Daoy (cell line): ENCODE results near the gene ADAMTSL1. TPM values are rescaled to one million over a fixed set of nuclear protein-coding genes. Genes with fewer than 3 reads are reported as not detected.

Source experiments
- DNase-seq: peaks from one replicate; pipeline ENCODE4 v3.0.0-alpha.2; 2015; ENCODE audit warnings: low read depth
- total RNA-seq: library from RNA; depleted of rRNA; stranded (reverse); fragments of >200 nt; shearing (Covaris generic); gene quantifications from 2 replicates; pipeline ENCODE4 v1.2.3, GENCODE V29; 2014

The ADAMTSL1 gene
- total RNA-seq, 1 experiment from 2014 or later, result 16.6 TPM

DNA sequence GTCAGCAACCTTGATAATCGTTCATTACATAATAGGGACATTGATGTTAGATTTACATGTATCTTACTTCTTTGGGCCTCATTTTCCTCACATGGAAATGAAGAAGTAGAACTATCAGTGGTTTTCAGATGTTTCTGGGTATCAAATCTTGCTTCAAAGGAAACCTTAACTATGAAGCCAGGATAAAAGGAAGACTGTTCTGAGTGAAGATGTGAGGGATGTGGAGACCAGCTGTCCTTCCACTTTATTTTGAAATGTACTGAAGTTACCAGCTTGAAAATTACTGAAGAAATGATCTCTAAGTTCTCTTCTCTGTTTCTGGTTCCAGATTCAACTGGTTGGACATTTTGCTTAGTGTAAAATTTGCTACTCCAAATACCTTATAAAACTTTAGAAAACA, 186.0 kb downstream of the ADAMTSL1 start:
- no peak for DNase-seq

- DNase-seq, result no peak
These were observed 188.4 kb downstream of the ADAMTSL1 start for GRCh38 chr9:18662320-18662719.

DNA sequence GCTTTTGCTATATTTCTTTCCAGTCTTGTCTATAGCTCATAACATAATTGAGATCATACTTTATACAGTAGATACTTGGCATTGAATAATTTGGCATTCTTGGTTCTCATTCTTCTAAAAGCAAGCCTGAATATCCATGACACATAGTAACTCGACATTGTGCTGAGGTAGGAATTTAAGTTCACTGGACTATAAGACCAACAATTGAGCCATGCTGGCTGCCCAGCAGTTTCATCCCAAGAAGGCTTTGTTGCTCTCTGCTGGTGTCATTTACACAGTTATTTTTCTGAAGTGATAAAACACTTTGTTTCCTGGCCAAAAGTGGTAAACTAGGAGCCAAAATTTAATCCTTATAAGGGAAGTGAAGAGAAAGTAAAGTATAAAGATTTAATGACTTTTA, 192.0 kb downstream of the ADAMTSL1 start:
- no peak for DNase-seq

DNA sequence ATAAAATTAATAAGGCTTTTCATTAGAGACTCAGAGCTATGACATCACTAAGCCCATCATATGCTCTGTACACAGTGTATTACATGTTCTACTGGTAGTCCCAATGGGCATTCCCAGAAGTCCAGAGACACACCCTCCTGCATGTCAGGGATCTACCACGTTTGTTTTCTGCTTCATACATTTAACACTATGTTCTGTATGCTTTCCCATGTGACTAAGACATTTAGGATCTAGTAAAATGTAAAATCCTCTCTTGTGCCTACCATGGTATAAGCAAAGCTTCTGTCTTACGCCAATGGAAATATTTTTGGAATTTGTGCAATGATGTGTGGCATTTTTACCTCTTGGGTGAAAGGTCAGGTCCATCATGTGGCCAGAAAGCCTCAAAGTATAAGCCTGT, 192.4 kb downstream of the ADAMTSL1 start:
- peak; percentile 1 for DNase-seq

GRCh38 chr9:18666986-18667772, 193.2 kb downstream of the ADAMTSL1 start:
- no peak for DNase-seq

GRCh38 chr9:18668944-18669343, 195.0 kb downstream of the ADAMTSL1 start:
- DNase-seq, result no peak

DNA sequence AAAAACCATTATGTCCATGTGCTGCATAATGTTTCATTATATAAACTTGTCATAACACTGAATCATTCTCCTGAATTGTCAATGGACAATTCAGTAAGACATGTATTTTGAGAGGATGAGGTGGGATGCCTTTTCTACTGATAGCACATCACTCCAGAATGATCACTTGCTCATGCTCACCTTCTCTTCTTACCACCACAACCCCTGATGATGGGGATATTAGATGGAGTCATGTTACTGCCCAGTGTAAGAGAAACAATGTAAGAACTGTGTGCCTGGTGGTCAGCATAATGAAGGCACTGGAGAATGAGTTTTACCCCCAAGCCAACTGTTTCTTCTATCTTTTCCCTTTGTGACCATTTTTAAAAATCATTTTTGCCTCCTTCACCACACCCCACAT, 198.8 kb downstream of the ADAMTSL1 start:
- DNase-seq, result no peak

GRCh38 chr9:18673179-18673578, 199.2 kb downstream of the ADAMTSL1 start:
- no peak for DNase-seq

DNA sequence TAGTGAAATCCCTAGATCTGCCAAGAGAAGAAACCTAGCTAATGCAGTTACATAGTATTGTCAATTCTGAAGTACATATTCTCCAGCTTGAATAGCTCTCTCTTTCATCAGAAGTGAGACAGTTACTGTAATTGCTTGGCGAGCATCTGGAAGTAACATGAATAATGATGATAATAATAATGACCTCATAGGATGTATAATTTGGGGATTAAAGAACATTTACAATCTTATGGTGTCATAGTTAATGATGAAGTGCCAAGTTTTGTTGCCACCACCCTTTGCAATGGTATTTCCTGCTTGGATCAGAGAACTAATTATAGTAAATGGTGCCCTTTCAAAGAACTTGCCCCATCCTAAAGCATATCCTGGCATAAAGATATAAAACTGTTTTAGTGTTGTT, 201.4 kb downstream of the ADAMTSL1 start:
- DNase-seq, result no peak

- no peak for DNase-seq
These were observed 202.0 kb downstream of the ADAMTSL1 start for GRCh38 chr9:18675973-18676372.

DNA sequence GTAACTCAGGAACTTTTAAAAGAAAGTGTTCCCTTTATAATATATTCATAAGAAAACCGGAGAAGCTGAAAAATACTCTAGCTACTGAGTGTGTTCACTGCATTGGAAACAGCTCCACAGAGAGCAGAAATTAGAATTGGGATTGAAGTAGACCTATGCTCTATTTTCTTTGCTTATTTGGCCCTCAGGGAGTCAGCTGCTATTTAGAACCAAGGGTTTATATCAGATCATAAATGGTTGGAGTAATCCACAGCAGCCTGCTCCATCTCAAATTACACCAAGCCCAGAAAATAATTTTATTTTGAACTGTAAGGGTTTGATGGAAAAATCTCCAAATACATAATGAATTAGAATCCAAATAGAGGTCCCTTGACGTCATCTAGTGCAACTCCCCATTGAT, 202.6 kb downstream of the ADAMTSL1 start:
- no peak for DNase-seq

DNA sequence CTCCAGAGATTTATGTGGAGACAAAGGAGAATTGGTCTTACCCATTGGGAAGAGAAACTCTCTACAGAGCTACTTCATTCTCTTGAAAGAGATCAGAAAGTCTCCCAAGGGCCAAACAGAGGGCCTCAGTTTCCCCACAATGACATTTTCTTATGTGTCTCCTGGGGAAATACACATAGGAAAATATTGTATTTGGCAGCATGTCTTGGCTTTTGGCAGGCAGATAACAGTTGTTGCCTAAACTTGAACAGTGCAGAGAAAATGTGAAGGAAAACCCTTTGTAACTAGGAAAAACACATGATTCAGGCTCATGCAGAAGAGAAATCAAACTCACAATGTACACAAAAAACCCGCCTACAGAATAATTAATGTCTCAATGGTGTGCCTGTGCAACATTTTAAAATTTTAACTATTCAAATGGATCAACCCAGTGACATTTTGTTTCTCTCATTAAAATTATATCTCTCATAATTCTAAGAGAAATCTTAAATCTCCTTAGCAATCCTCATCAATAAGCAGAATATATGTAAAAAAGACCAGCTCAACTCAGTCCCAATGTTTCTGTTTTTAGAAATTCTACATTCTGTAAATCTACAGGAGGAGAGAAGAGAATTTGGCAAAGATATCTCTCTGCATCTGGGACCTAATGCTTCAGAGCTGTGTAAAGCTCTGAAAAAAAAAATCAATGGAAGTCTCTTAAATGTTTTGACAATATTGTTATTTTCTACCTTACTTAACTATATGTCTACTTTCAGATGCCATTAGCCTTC, 205.1 kb downstream of the ADAMTSL1 start:
- DNase-seq, result no peak

- DNase-seq, result no peak
These were observed 209.0 kb downstream of the ADAMTSL1 start for GRCh38 chr9:18682907-18683306.

GRCh38 chr9:18683312-18683711, 209.4 kb downstream of the ADAMTSL1 start:
- no peak for DNase-seq

GRCh38 chr9:18683851-18684250, 209.9 kb downstream of the ADAMTSL1 start:
- no peak for DNase-seq

- DNase-seq, result no peak
These were observed 210.8 kb downstream of the ADAMTSL1 start for GRCh38 chr9:18684593-18685317.

DNA sequence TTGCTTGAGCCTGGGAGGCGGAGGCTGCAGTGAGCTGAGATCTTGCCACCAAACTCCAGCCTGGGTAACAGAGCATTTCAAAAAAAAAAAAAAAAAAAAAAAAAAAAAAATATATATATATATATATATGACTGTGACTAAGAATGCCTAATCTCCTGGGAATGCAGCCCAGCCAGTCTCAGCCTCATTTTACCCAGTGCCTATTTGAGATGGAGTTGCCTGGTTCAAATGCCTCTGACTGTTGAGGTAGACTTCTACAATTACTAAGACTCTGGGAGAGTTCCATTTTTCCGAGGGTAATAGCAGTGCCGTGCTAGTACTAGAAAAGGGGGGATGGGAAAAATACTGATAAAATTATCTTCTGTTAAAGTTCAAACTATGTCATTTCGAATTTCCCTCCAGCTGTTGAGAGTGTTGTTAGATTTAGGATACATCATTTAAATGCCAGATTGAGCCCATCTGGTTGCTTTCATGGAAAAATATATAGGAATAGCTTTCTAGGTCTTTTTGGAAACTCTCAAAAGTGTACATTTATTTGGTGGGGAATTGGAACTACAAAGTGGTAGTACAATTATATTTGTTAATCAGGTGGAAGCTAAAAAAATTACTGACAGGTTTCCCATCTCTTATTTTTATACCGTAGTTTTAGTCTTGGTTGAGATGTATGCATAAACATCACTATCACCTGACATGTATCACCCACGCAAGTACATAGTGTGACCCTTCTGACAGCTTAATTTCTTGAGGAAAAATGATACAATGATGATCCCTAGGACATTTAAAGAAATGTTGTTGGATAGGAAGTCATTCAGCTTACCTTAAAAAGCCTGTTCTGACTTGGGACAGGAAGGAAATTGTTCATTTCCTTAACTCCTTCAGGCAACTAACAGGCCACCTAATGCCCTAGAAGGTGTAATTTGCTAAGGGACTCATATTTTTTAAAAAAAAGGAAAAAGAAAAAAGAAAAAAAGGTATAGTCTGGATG, 214.9 kb downstream of the ADAMTSL1 start:
- no peak for DNase-seq

DNA sequence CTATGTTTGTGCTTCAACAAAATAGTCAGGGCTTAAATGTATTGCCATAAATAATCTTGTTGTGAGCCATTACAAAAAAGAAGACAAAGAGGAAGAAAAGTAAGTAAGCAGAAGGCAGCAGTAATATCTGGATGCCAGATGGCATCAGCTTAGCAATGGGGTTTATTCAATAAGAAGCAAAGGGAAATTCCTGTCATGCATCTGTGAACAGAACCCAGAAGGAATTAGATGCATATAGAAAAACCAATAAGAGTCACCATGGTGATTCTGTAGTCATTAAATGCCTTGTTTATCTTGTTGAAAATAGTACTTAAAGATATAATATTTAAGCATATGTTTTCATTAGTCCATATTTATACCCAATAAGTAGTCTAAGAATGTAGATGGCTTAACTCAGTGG, 216.0 kb downstream of the ADAMTSL1 start:
- no peak for DNase-seq

DNA sequence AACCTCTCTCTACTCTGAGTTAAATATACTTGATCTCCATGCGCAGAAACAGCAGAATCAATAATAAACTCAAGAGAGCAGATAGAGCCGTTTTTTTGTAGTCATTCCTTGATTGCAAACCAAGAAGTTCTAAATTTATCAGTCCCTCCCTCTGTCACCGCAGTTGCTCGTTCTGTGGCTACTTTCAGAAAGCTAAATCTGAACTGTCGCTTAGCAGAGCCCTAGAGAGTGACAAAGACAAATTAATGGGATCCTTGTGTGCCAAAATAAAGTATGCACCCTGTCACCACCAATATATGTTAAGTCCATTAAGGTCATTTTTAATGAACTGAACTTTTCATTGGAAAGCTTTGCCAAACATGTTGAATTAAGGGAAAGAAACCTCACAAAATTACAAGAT, 218.3 kb downstream of the ADAMTSL1 start:
- DNase-seq, result no peak

- DNase-seq, result no peak
These were observed 219.0 kb downstream of the ADAMTSL1 start for GRCh38 chr9:18692962-18693361.

DNA sequence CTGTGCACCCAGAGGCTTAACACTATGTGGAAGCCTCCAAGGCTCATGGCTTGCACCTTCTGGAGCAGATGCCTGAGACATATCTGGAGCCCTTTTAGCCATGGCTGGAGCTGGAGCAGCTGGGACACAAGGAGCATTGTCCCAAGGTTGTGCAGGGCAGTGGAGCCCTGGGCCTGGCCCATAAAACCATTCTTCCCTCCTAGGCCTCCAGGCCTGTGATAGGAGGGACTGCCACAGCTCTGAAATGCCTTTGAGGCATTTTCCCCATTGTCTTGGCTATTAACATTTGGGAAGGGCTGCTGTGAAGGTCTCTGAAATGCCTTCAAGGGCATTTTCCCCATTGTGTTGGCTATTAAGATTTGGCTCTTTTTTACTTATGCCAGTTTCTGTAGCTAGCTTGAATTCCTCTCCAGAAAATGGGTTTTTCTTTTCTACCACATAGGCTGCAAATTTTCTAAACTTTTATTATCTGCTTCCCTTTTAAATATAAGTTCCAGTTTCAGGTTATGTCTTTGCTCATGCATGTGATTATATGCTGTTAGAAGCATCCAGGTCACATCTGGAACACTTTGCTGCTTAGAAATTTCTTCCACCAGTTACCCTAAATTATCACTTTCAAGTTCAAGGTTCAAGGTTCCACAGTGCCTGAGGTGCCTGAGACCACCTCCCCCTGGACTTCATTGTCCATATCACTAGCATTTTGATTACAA, 221.2 kb downstream of the ADAMTSL1 start:
- no peak for DNase-seq
